ENCODE results near the gene SRL. TPM values are rescaled to one million over a fixed set of nuclear protein-coding genes. Genes with fewer than 3 reads are reported as not detected.

The SRL gene
- total and polyA plus RNA-seq, 2 of the 8 experiments (the other 6 are each of a cell fraction or from before 2014, with no cell fraction given), result 0.05 TPM; not detected in 1

- H2BK15ac ChIP-seq (ENCODE audit: low read length), result no peak overlapping the region
- no peak overlapping the region for H3K14ac ChIP-seq (ENCODE audit: insufficient read length)
- no peaks in the 10 kb centered on the region for H3K4me1 ChIP-seq (replicated peaks in 1 of 4; ENCODE audit: control insufficient read depth in 3 of 4, insufficient read depth in 4 of 4, low read length in 3 of 4)
- no peak overlapping the region for H3K4me2 ChIP-seq (ENCODE audit: insufficient read depth in 1 of 2, low read depth in 2 of 2, low read length in 2 of 2)
- H2AFZ ChIP-seq (ENCODE audit: low read length), result no peak overlapping the region
- H3K36me3 ChIP-seq (ENCODE audit: control insufficient read depth in 2 of 4, insufficient read depth in 4 of 4, low read length in 3 of 4), result no peaks in the 10 kb centered on the region
- H3K9me3 ChIP-seq (ENCODE audit: insufficient read depth in 2 of 2, low read depth in 1 of 2, low read length in 1 of 2), result no peaks in the 10 kb centered on the region
- H3K9ac ChIP-seq (replicated peaks in 1 of 4; ENCODE audit: extremely low read depth in 1 of 4, low read depth in 3 of 4, low read length in 3 of 4), result no peak overlapping the region
- no peak overlapping the region for H2BK12ac ChIP-seq (ENCODE audit: low read depth, low read length)
- H3K4ac ChIP-seq (replicated peaks; ENCODE audit: insufficient read length, low read depth, low read length), result no peak overlapping the region
- no peak overlapping the region for H3K18ac ChIP-seq (ENCODE audit: extremely low read depth, low read length)
- ChIA-PET POLR2A (ENCODE audit: partially characterized antibody) (interaction anchor here (0.8 to 0.9 kb wide), 2 partner anchors 32 to 45 kb away, joined by 3 read pairs; no protein-coding TSS in a partner anchor), CTCF (ENCODE audit: partially characterized antibody) (interaction anchor here (0.5 to 1.5 kb wide), 7 partner anchors 9 to 292 kb away, joined by 3 to 4 read pairs (median 3); no protein-coding TSS in a partner anchor)
- H3K27me3 ChIP-seq (replicated peaks in 1 of 4; ENCODE audit: control insufficient read depth in 3 of 4, extremely low read depth in 1 of 4, insufficient read depth in 3 of 4, low read length in 3 of 4), result no peaks in the 10 kb centered on the region
- no peak overlapping the region for H2BK120ac ChIP-seq (replicated peaks; ENCODE audit: low read depth, low read length)
- H3K79me1 ChIP-seq (ENCODE audit: low read depth, low read length), result no peaks in the 10 kb centered on the region
- no peak overlapping the region for H2BK20ac ChIP-seq (ENCODE audit: low read length)
- no peak overlapping the region for H2BK5ac ChIP-seq (ENCODE audit: low read depth, low read length)
- H4K91ac ChIP-seq (replicated peaks; ENCODE audit: insufficient read length, low read length), result no peak overlapping the region
- H4K5ac ChIP-seq (ENCODE audit: insufficient read length, low read depth, low read length), result no peak overlapping the region
- FAIRE-seq, result no peak
- no peaks in the 10 kb centered on the region for H4K20me1 ChIP-seq (replicated peaks in 1 of 2; ENCODE audit: control insufficient read depth in 1 of 2, insufficient read depth in 2 of 2, low read length in 2 of 2)
- no peak overlapping the region for H3K27ac ChIP-seq (ENCODE audit: low read depth, low read length)
- no peak overlapping the region for H3K23ac ChIP-seq (ENCODE audit: insufficient read length)
- no peaks in the 10 kb centered on the region for H3K79me2 ChIP-seq (ENCODE audit: control insufficient read depth in 1 of 2, insufficient read depth in 2 of 2, low read length in 2 of 2)
- no peak overlapping the region for H3K4me3 ChIP-seq (ENCODE audit: extremely low read depth in 1 of 4, insufficient read depth in 2 of 4, low read depth in 3 of 4, low read length in 4 of 4)
- H2AK5ac ChIP-seq (ENCODE audit: low read depth, low read length), result no peak overlapping the region
- DNase-seq (ENCODE audit: low read depth in 1 of 2, low spot score in 2 of 2), result no peak
- no peak overlapping the region for H3K56ac ChIP-seq (replicated peaks; ENCODE audit: insufficient read length, low read depth, low read length)
- H4K8ac ChIP-seq (ENCODE audit: extremely low read depth, insufficient read depth, low read length), result no peak overlapping the region
- no peaks in the 10 kb centered on the region for H3K23me2 ChIP-seq (ENCODE audit: low read depth, low read length)
- WGBS, 2 experiments (ENCODE audit: extremely low coverage in 1 of 2, insufficient coverage in 1 of 2, insufficient read length in 1 of 2, insufficient replicate concordance in 2 of 2, low coverage in 1 of 2, low lambda C conversion rate in 2 of 2, missing lambda C conversion rate in 1 of 2), result 90% methylated on average over 14 of the region's 14 CpGs; no CpG with 5 or more reads in 1 of the 2 experiments
- no peak for TF ChIP-seq CEBPB (IDR thresholded peaks at IDR 0.05; ENCODE audit: low read depth, low read length)
- TF ChIP-seq NANOG (IDR thresholded peaks at IDR 0.05; ENCODE audit: insufficient read depth, low read depth, low read length, poor library complexity, severe bottlenecking), result no peak
- no peak for TF ChIP-seq CHD2 (IDR thresholded peaks at IDR 0.05; ENCODE audit: low read length)
Observed at GRCh38 chr16:4232541-4233386, 9.1 kb downstream of the SRL start.

Data from H1 (cell line).